A549 (cell line): ENCODE data around the gene NUAK2. TPM values are rescaled to one million over a fixed set of nuclear protein-coding genes. Genes with fewer than 3 reads are reported as not detected.

ENCODE experiments used
- ATAC-seq, 2 experiments: fragments of 200-7000 bp in 1 of 2; fragments of >200 bp in 1 of 2; cut with Nextera tagmentation in 1 of 2; cut with Tn5 transposase in 1 of 2; 3 replicates each; pipeline versions ENCODE4 v1.8.0 to v1.9.1; 2018 to 2020; ENCODE audit warnings: mild to moderate bottlenecking in 1 of 2, moderate library complexity in 1 of 2
- CTCF ChIA-PET: fragments of 300-600 bp; sonication (Branson Sonifier 250); formaldehyde crosslinking; extraction: SDS; loops from one replicate; lab custom pipeline; 2021; ENCODE audit warnings: antibody characterized with exemption, inconsistent platforms; lab: Yijun Ruan, JAX
- POLR2A ChIA-PET: fragments of 350-600 bp; formaldehyde crosslinking; extraction: SDS; loops from one replicate; lab custom pipeline; 2021; ENCODE audit warnings: antibody characterized with exemption, inconsistent platforms; lab: Yijun Ruan, JAX
- DNase-seq, 2 experiments: peaks; one replicate each; pipeline versions ENCODE4 v3.0.0 to v3.0.0-alpha.2; 2011 to 2016; ENCODE audit warnings: low read depth in 1 of 2, low spot score in 1 of 2
- FAIRE-seq: peaks from 2 replicates; lab custom pipeline; 2011; peaks lifted over from hg19 to GRCh38; lab: Jason Lieb, UNC
- H3K27ac ChIP-seq, 2 experiments: fragments of >200 bp; sonication (Bioruptor Twin); formaldehyde crosslinking; 3 replicates each; pipeline ENCODE4 v1.5.1; 2016 to 2017
- H3K4me1 ChIP-seq: fragments of >200 bp; sonication (Bioruptor Twin); formaldehyde crosslinking; 3 replicates; pipeline ENCODE4 v1.6.1; 2016
- H3K4me2 ChIP-seq: fragments of >200 bp; sonication (Bioruptor Twin); formaldehyde crosslinking; 3 replicates; pipeline ENCODE4 v1.6.1; 2016
- H3K4me3 ChIP-seq: fragments of >200 bp; sonication (Bioruptor Twin); formaldehyde crosslinking; 3 replicates; pipeline ENCODE4 v1.5.1; 2016
- H3K9me3 ChIP-seq: fragments of >200 bp; sonication (Bioruptor Twin); formaldehyde crosslinking; 3 replicates; pipeline ENCODE4 v1.6.1; 2016
- BHLHE40 ChIP-seq: IDR thresholded peaks from 2 replicates; pipeline ENCODE4 v1.6.1; 2012; ENCODE audit warnings: low read depth, low read length, inconsistent platforms
- CBX2 ChIP-seq: fragments of 200-600 bp; sonication (generic); IDR thresholded peaks from 2 replicates; pipeline ENCODE4 v1.6.1; 2016; ENCODE audit warnings: low read depth, mild to moderate bottlenecking, borderline replicate concordance
- CEBPB ChIP-seq, 2 experiments: fragments of >200 bp in 1 of 2; sonication (Bioruptor Twin) in 1 of 2; formaldehyde crosslinking in 1 of 2; IDR thresholded peaks; 2 replicates each; pipeline ENCODE4 v1.6.1; 2012 to 2016
- CHD2 ChIP-seq: fragments of 150-350 bp; IDR thresholded peaks from 2 replicates; pipeline ENCODE4 v1.6.1; 2014; ENCODE audit warnings: low read length; ENCODE audit not compliant: partially characterized antibody
- E2F6 ChIP-seq: IDR thresholded peaks from 2 replicates; pipeline ENCODE4 v1.6.1; 2012; ENCODE audit warnings: low read depth, borderline replicate concordance
- EHF ChIP-seq: fragments of 250-450 bp; sonication (Bioruptor Pico); IDR thresholded peaks from 2 replicates; pipeline ENCODE4 v1.5.0; 2020; ENCODE audit warnings: mild to moderate bottlenecking
- EP300 ChIP-seq, 2 experiments: fragments of >200 bp; sonication (Bioruptor Twin); formaldehyde crosslinking; IDR thresholded peaks; 2 replicates in 1 of 2; 3 replicates in 1 of 2; pipeline ENCODE4 v1.6.1; 2016 to 2017
- FOSB ChIP-seq: fragments of 250-450 bp; sonication (Bioruptor Pico); IDR thresholded peaks from 2 replicates; pipeline ENCODE4 v1.5.0; 2020; ENCODE audit warnings: mild to moderate bottlenecking, moderate library complexity
- FOSL2 ChIP-seq, 2 experiments: fragments of 450-650 bp in 1 of 2; fragments of >200 bp in 1 of 2; sonication (Bioruptor Twin) in 1 of 2; formaldehyde crosslinking; IDR thresholded peaks; 2 replicates each; pipeline versions ENCODE4 v1.5.0 to v1.6.1; 2016 to 2020; ENCODE audit warnings: mild to moderate bottlenecking in 1 of 2, moderate library complexity in 1 of 2
- GATA3 ChIP-seq: IDR thresholded peaks from 2 replicates; pipeline ENCODE4 v1.6.1; 2012; ENCODE audit warnings: borderline replicate concordance
- HEYL ChIP-seq: fragments of 250-450 bp; sonication (Bioruptor Pico); IDR thresholded peaks from 2 replicates; pipeline ENCODE4 v1.8.0; 2021; ENCODE audit warnings: mild to moderate bottlenecking, moderate library complexity
- JUN ChIP-seq, 2 experiments: fragments of >200 bp; sonication (Bioruptor Twin); formaldehyde crosslinking; IDR thresholded peaks; 2 replicates in 1 of 2; 3 replicates in 1 of 2; pipeline ENCODE4 v1.6.1; 2016 to 2017
- MAZ ChIP-seq: fragments of 150-350 bp; IDR thresholded peaks from 2 replicates; pipeline ENCODE4 v1.6.1; 2014; ENCODE audit warnings: antibody characterized with exemption, low read depth, low read length, borderline replicate concordance
- NFE2L2 ChIP-seq: fragments of 150-350 bp; conservative IDR thresholded peaks from 2 replicates; pipeline ENCODE4 v1.6.1; 2014; ENCODE audit warnings: low read length
- NPAS2 ChIP-seq: fragments of 250-450 bp; sonication (Bioruptor Pico); IDR thresholded peaks from 2 replicates; pipeline ENCODE4 v1.8.0; 2022; ENCODE audit warnings: mild to moderate bottlenecking, moderate library complexity, borderline replicate concordance
- PBX3 ChIP-seq: IDR thresholded peaks from 2 replicates; pipeline ENCODE4 v1.6.1; 2012
- POLR2A ChIP-seq: IDR thresholded peaks from 2 replicates; pipeline ENCODE4 v1.6.1; 2012; ENCODE audit warnings: mild to moderate bottlenecking, low read length
- RAD21 ChIP-seq, 2 experiments: fragments of >200 bp in 1 of 2; sonication (Bioruptor Twin) in 1 of 2; formaldehyde crosslinking in 1 of 2; IDR thresholded peaks in 1 of 2; conservative IDR thresholded peaks in 1 of 2; 2 replicates in 1 of 2; 3 replicates in 1 of 2; pipeline ENCODE4 v1.6.1; 2012 to 2018; ENCODE audit warnings: inconsistent platforms in 1 of 2
- RCOR1 ChIP-seq: fragments of 150-350 bp; IDR thresholded peaks from 2 replicates; pipeline ENCODE4 v1.6.1; 2014; ENCODE audit warnings: antibody characterized with exemption, low read length, low read depth
- ZC3H11A ChIP-seq: fragments of 450-650 bp; IDR thresholded peaks from 2 replicates; pipeline ENCODE4 v1.6.1; 2014; ENCODE audit warnings: antibody characterized with exemption, mild to moderate bottlenecking
- ZFP36 ChIP-seq: fragments of 450-650 bp; IDR thresholded peaks from 2 replicates; pipeline ENCODE4 v1.6.1; 2014; ENCODE audit warnings: borderline replicate concordance; ENCODE audit not compliant: partially characterized antibody
- WGBS: methylation state at CpG from one replicate; pipeline ENCODE4 v1.1.6; 2017; ENCODE audit errors: missing lambda C conversion rate; 5-methylcytosine and 5-hydroxymethylcytosine counted together
- polyA plus RNA-seq, 4 experiments: library from polyadenylated mRNA; depleted of rRNA in 3 of 4; stranded (reverse); fragments of >200 nt; fragmentation: RNase III in 1 of 4; extraction: RNeasy Plus Mini Kit Qiagen cat#74134 plus additional on column Dnase treatment in 1 of 4; gene quantifications; 2 replicates in 3 of 4; 3 replicates in 1 of 4; pipeline ENCODE4 v1.2.3, GENCODE V29; 2011 to 2017
- TF ChIP-seq, protein P1 (sequence below): fragments of 150-350 bp; IDR thresholded peaks from 2 replicates; pipeline ENCODE4 v1.6.1; 2014; ENCODE audit warnings: low read depth, mild to moderate bottlenecking, low read length

NUAK2 gene
- polyA plus RNA-seq, 2 of the 4 experiments (the other 2 are of a cell fraction): 29.7 to 37.8 TPM

GRCh38 chr1:205312866-205313562 is 8.5 kb downstream of the NUAK2 start:
- Histone ChIP-seq H3K4me1 (peaks cover 97% of the 10 kb centered on the region), H3K9me3 (no peaks in the 10 kb centered on the region), H3K4me2 (peak overlapping the region; percentile 99), H3K27ac (peak overlapping the region; percentile 96 to 99), H3K4me3 (peak overlapping the region; percentile 95)
- TF ChIP-seq GATA3 (no peak), E2F6 (no peak), JUN (IDR thresholded peaks at IDR 0.05) (no peak), RCOR1 (no peak), CEBPB (IDR thresholded peaks at IDR 0.05) (no peak), CHD2 (no peak), HEYL (no peak), ZC3H11A (no peak), FOSB (CRISPR knock-in tag) (no peak), PBX3 (no peak), NPAS2 (CRISPR knock-in tag) (no peak), FOSL2 (IDR thresholded peaks at IDR 0.05) (no peak), FOSL2 (CRISPR knock-in tag; IDR thresholded peaks at IDR 0.05) (no peak), ZFP36 (no peak), NFE2L2 (no peak), RAD21 (conservative IDR thresholded peaks at IDR 0.05 in 1 of 2, IDR thresholded peaks at IDR 0.05 in 1 of 2) (no peak), EHF (CRISPR knock-in tag) (no peak), BHLHE40 (no peak), POLR2A (no peak), CBX2 (no peak)
- TF ChIP-seq, protein P1, sequence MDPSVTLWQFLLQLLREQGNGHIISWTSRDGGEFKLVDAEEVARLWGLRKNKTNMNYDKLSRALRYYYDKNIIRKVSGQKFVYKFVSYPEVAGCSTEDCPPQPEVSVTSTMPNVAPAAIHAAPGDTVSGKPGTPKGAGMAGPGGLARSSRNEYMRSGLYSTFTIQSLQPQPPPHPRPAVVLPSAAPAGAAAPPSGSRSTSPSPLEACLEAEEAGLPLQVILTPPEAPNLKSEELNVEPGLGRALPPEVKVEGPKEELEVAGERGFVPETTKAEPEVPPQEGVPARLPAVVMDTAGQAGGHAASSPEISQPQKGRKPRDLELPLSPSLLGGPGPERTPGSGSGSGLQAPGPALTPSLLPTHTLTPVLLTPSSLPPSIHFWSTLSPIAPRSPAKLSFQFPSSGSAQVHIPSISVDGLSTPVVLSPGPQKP: no peak
- DNase-seq (no peak), ATAC-seq (no peak), FAIRE-seq (no peak)
- ChIA-PET CTCF (interaction anchor here (1.2 to 89.2 kb wide), 4 partner anchors 12 to 252 kb away, joined by 4 to 3627 read pairs (median 1816); partner anchors contain the start of genes KLHDC8A and NUAK2), POLR2A (interaction anchor here (0.7 to 2.1 kb wide), 5 partner anchors 9 to 35 kb away, joined by 3 to 11 read pairs (median 4); no protein-coding TSS in a partner anchor)
- WGBS: 61% methylated on average over 10 of the region's 10 CpGs

DNA sequence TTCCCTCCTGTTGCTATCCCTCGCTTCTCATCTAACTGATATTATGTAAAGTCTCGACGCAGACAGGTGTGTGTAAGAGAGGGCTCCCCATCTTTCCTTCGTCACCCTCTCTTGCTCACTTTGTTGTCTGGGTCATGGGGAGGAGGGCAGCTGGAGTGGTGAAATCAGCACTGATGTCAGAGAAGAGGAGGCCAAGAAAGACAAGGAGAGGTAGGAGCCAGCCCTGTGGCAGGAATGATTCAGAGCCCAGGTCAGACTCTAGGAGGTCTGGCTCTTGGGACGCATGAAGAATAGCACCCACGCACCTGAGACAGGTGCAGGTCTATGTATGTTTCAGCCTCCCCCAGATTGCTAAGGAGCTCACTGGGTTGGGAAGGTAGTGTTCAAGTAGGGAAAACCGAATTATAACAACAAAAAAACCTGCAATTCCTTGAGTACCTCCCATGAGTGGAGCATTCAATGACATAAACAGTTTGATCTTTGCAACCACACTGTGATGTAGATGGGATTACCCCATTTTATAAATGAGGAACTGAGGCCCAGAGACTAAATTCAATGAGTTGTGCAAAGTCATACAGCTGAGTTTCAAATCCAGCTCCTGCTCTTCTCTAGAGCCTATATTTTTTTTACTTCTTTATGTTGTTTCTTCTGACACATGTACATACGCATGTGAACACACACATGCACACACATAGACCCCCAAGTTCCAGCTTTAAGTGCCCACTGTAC is 10.4 kb downstream of the NUAK2 start:
- no peaks in the 10 kb centered on the region for H3K9me3 ChIP-seq
- FAIRE-seq: no peak
- H3K27ac ChIP-seq: peak overlapping the region; percentile 96 to 99; a peak in 4 of 6 replicates
- no peak overlapping the region for H3K4me3 ChIP-seq
- TF ChIP-seq EP300 (IDR thresholded peaks at IDR 0.05): no peak
- TF ChIP-seq CEBPB (IDR thresholded peaks at IDR 0.05): no peak
- no peak for TF ChIP-seq MAZ
- 84% methylated on average over 8 of the region's 8 CpGs for WGBS
- CTCF ChIA-PET: interaction anchor here (0.6 to 89.2 kb wide), 3 partner anchors 14 to 68 kb away, joined by 3 to 3627 read pairs (median 3627); partner anchors contain the start of genes KLHDC8A and NUAK2
- POLR2A ChIA-PET: no interaction called here
- no peak for ATAC-seq
- peak overlapping the region; percentile 99 for H3K4me2 ChIP-seq
- DNase-seq: no peak
- peaks cover 100% of the 10 kb centered on the region for H3K4me1 ChIP-seq
